DOHH2 (cell line): ENCODE measurements around the gene TPRN.
"Not testable (repeated sequence)": the region's sequence is repeated elsewhere in the genome, so short reads cannot be mapped to it uniquely, and the experiment has no call there.

ENCODE experiments used
- H3F3A ChIP-seq: fragments of 200-600 bp; sonication (generic), shearing (Covaris generic); 2 replicates; pipeline ENCODE4 v1.6.0; 2016; ENCODE audit warnings: antibody characterized with exemption, mild to moderate bottlenecking; ENCODE audit not compliant: control insufficient read depth, insufficient read depth
- H3K27ac ChIP-seq: fragments of 200-600 bp; sonication (generic); 2 replicates; pipeline ENCODE4 v1.5.1; 2014; ENCODE audit warnings: low read depth, mild to moderate bottlenecking, low read length, moderate library complexity
- H3K27me3 ChIP-seq: fragments of 200-600 bp; sonication (generic); 2 replicates; pipeline ENCODE4 v1.6.1; 2014; ENCODE audit warnings: mild to moderate bottlenecking, low read length, mixed read lengths; ENCODE audit not compliant: control insufficient read depth
- H3K36me3 ChIP-seq: fragments of 200-600 bp; sonication (generic); 2 replicates; pipeline ENCODE4 v1.6.1; 2014; ENCODE audit warnings: mild to moderate bottlenecking, low read length, moderate library complexity, mixed read lengths; ENCODE audit not compliant: control insufficient read depth
- H3K4me1 ChIP-seq: fragments of 200-600 bp; sonication (generic); 2 replicates; pipeline ENCODE4 v1.6.1; 2014; ENCODE audit warnings: mild to moderate bottlenecking, low read length, mixed read lengths; ENCODE audit not compliant: control insufficient read depth
- H3K4me2 ChIP-seq: fragments of 200-600 bp; sonication (generic); 2 replicates; pipeline ENCODE4 v1.6.0; 2014; ENCODE audit warnings: mild to moderate bottlenecking, low read length, moderate library complexity
- H3K4me3 ChIP-seq: fragments of 200-600 bp; sonication (generic); 2 replicates; pipeline ENCODE4 v1.5.1; 2014; ENCODE audit warnings: mild to moderate bottlenecking, low read length, mixed read lengths
- H3K79me2 ChIP-seq: fragments of 200-600 bp; sonication (generic); 2 replicates; pipeline ENCODE4 v1.6.1; 2014; ENCODE audit warnings: mild to moderate bottlenecking, low read length, mixed read lengths; ENCODE audit not compliant: control insufficient read depth
- H3K9me2 ChIP-seq: fragments of 200-600 bp; sonication (generic); replicated peaks from 2 replicates; pipeline ENCODE4 v1.6.1; 2014; ENCODE audit warnings: mild to moderate bottlenecking, low read length, mixed read lengths; ENCODE audit not compliant: control insufficient read depth
- H3K9me3 ChIP-seq: fragments of 200-600 bp; sonication (generic); 2 replicates; pipeline ENCODE4 v1.6.1; 2014; ENCODE audit warnings: antibody characterized with exemption, low read length, mixed read lengths; ENCODE audit not compliant: control insufficient read depth, insufficient read depth
- H4K20me1 ChIP-seq: fragments of 200-600 bp; sonication (generic); 2 replicates; pipeline ENCODE4 v1.6.0; 2014; ENCODE audit warnings: low read depth, mild to moderate bottlenecking, antibody characterized with exemption, low read length, moderate library complexity; ENCODE audit not compliant: control insufficient read depth, insufficient read depth
- EZH2phosphoT487 ChIP-seq: fragments of 200-600 bp; sonication (generic); IDR thresholded peaks from 2 replicates; pipeline ENCODE4 v1.6.1; 2017; ENCODE audit warnings: borderline replicate concordance, mild to moderate bottlenecking, antibody characterized with exemption, low read length, moderate library complexity, mixed read lengths
- TF ChIP-seq, protein P1 (sequence below): fragments of 200-600 bp; sonication (generic); IDR thresholded peaks from one replicate; pipeline ENCODE4 v1.5.1; 2014; ENCODE audit warnings: antibody characterized with exemption, mild to moderate bottlenecking, low read depth, low read length; ENCODE audit not compliant: poor library complexity, severe bottlenecking

The TPRN gene

DNA sequence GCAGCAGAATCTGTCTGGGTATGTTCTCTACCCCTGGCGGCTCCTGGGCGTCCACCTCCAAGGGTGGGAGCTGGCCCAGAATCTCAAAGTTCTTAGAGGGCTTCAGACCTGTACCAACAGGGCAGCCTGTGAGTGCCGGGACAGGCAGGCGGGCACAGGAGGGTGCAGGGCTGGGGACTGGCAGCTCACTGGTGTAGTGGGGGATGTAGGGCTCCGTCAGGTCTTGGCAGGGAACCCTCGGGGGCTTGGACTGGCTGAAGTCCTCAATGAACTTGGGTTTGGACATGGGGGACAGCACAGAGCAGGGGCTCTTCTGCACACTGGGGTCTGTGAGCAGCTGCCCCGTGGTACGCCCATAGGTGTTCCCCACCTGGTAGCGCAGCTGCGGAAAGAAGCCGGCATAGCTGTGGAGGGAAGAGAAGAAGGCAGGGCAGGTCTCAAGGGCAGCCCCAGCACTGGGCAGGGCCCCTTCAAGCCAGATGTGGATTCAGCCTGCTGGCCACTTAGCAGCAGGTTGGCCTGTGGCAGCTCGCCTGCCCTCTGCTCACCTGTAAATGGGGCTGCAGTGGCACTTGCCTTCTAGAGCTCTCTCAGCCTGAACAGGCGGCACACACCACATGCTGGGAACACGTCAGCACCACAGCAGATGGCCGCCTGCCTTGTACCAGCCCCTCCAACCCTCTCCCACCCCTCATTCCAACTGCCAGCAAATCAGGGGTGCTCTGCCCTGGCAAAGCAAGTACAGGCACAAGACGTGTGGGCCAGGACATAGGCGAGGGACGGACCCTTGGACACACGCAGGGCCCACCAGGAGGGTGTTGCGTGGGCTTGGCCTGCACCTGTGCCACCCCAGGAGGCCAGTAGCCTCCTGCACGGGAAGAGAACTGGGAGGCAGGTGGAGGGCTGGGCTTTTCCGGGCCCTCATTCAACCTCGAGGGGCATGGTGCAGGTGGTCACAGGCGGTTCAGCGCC, 45.2 kb upstream of the TPRN start:
- no peak overlapping the region for H3K4me3 ChIP-seq
- no peaks in the 10 kb centered on the region for H3K9me2 ChIP-seq
- TF ChIP-seq, protein P1, sequence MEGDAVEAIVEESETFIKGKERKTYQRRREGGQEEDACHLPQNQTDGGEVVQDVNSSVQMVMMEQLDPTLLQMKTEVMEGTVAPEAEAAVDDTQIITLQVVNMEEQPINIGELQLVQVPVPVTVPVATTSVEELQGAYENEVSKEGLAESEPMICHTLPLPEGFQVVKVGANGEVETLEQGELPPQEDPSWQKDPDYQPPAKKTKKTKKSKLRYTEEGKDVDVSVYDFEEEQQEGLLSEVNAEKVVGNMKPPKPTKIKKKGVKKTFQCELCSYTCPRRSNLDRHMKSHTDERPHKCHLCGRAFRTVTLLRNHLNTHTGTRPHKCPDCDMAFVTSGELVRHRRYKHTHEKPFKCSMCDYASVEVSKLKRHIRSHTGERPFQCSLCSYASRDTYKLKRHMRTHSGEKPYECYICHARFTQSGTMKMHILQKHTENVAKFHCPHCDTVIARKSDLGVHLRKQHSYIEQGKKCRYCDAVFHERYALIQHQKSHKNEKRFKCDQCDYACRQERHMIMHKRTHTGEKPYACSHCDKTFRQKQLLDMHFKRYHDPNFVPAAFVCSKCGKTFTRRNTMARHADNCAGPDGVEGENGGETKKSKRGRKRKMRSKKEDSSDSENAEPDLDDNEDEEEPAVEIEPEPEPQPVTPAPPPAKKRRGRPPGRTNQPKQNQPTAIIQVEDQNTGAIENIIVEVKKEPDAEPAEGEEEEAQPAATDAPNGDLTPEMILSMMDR, result no peak
- TF ChIP-seq EZH2phosphoT487, result no peak
- peaks cover 36% of the 10 kb centered on the region for H3K4me1 ChIP-seq
- H3K27ac ChIP-seq, result no peak overlapping the region
- H3K4me2 ChIP-seq, result no peak overlapping the region
- peaks cover 19% of the 10 kb centered on the region for H3K79me2 ChIP-seq
- peaks cover 21% of the 10 kb centered on the region for H4K20me1 ChIP-seq
- no peaks in the 10 kb centered on the region for H3K27me3 ChIP-seq
- H3K36me3 ChIP-seq, result peaks cover 26% of the 10 kb centered on the region
- no peaks in the 10 kb centered on the region for H3K9me3 ChIP-seq
- peaks cover 12% of the 10 kb centered on the region for H3F3A ChIP-seq

DNA sequence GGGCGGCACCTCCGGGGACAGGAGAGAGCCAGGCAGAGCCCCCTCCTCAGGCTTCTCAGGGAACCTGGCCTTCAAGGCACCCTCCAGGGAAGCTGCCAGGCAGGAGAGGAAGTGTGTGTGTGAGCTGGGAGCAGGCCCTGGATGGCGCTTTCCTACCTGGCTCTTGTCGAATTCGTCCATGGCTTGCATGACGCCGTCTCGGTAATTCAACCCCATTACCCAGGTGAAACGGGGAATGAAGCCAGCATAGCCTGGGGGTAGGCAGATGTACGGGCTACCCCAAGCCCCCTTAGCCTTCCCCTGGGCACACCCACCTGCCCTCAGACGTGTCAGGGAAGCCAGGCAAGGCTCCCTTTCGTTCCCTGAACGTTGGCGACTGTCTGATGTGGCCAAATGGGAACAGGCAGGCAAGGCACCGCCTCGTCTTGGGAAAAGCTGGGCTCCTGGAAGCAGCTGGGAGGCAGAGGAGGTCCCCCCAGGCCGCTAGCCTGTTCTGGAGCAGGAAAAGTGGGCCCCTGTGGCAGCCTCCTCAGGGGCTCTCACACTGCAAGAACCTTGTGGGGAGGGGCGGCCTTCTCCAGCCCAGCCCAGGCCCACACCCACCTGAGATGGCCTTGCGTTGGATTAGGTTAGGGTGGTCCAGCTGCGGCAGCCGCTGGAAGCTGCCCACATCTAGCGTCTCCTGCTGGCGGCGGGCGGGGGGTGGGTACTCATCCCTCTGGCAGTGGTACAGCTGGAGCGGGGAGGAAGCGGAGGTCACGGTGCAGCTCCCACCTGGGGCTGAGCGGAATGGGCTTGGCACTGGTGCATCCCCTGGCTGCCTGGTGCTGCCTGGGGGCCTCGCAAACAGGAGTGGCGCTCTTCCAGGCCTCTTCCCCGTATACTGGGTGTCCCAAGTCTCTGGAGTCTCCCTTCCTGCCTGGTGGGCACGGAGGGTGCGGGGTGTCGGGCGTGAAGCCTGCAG, 44.2 kb upstream of the TPRN start:
- Histone ChIP-seq H3K27me3 (no peaks in the 10 kb centered on the region), H3K9me2 (no peaks in the 10 kb centered on the region), H4K20me1 (peaks cover 21% of the 10 kb centered on the region), H3K4me1 (peaks cover 36% of the 10 kb centered on the region), H3K79me2 (peaks cover 23% of the 10 kb centered on the region), H3K36me3 (peaks cover 26% of the 10 kb centered on the region), H3K9me3 (no peaks in the 10 kb centered on the region), H3K4me2 (no peak overlapping the region), H3K4me3 (no peak overlapping the region), H3F3A (peaks cover 12% of the 10 kb centered on the region), H3K27ac (no peak overlapping the region)
- TF ChIP-seq, protein P1, result no peak
- TF ChIP-seq EZH2phosphoT487, result no peak

DNA sequence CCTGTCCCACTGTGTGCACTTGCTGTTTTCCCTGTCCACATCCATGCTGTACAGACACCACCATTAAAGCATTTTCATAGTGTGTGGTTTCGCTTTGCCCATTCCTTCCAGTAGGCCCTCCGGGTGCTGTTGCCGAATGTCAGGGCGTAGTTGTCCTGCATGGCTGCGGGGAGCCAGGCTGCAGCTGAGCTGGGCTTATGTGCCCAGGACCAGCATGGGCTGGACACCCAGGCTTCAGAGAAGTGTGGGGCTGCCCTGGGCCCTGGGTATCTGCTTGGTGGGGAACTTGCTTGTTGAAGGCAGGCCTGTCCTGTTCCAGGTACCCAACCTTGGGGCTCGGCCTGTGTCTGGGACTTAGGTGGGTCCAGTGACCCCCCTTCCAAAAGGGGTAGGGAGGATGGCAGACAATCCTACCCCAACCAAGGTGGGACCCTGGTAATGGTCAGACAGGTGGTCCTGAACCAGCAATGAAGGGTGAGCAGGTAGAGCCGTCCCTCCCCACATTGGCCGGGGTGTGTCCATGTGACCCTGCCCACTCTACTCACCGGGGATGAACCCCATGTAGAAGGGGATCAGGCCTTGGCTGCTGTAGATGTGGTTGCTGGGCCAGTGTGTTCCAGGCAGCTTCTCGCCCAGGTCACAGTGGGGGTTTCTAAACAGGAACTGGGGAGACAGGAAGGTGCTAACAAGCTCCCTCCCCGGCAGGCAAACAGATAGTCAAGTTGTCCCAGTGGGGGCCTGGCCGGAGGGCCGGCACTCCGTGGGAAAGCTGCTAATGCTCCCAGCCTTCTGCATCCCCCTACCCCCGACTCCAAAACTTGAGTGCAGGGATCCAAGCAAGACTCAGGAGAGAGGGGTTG, 43.3 kb upstream of the TPRN start:
- Histone ChIP-seq H3K4me1 (peaks cover 40% of the 10 kb centered on the region), H3K79me2 (peaks cover 32% of the 10 kb centered on the region), H3K9me3 (no peaks in the 10 kb centered on the region), H3K27ac (no peak overlapping the region), H3K9me2 (no peaks in the 10 kb centered on the region), H3F3A (peaks cover 12% of the 10 kb centered on the region), H3K4me3 (peak overlapping the region; percentile 10; the same call in 1 of the 2 replicates), H3K36me3 (peaks cover 28% of the 10 kb centered on the region), H3K27me3 (no peaks in the 10 kb centered on the region), H3K4me2 (peak overlapping the region; percentile 82), H4K20me1 (peaks cover 21% of the 10 kb centered on the region)
- TF ChIP-seq, protein P1, result no peak
- TF ChIP-seq EZH2phosphoT487, result no peak

DNA sequence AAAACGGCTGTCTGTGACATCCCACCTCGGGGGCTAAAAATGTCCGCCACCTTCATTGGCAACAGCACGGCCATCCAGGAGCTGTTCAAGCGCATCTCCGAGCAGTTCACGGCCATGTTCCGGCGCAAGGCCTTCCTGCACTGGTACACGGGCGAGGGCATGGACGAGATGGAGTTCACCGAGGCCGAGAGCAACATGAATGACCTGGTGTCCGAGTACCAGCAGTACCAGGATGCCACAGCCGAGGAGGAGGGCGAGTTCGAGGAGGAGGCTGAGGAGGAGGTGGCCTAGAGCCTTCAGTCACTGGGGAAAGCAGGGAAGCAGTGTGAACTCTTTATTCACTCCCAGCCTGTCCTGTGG, 42.7 kb upstream of the TPRN start:
- H3K27me3 ChIP-seq, H3K27ac ChIP-seq, H3F3A ChIP-seq, H3K9me3 ChIP-seq, H3K9me2 ChIP-seq: not testable (repeated sequence)
- Histone ChIP-seq H3K4me1 (peaks cover 46% of the 10 kb centered on the region), H3K36me3 (peaks cover 29% of the 10 kb centered on the region), H3K4me2 (peak overlapping the region; percentile 82), H3K4me3 (peak overlapping the region; percentile 84), H3K79me2 (peaks cover 38% of the 10 kb centered on the region), H4K20me1 (peaks cover 21% of the 10 kb centered on the region)
